CD14-positive monocyte (primary cell): ENCODE results near the gene TRABD2B. TPM values are rescaled to one million over a fixed set of nuclear protein-coding genes. Genes with fewer than 3 reads are reported as not detected.

ENCODE experiments used
- DNase-seq, 3 donors: peaks; one replicate each; pipeline ENCODE4 v3.0.0-alpha.2; 2011 to 2022
- H2AFZ ChIP-seq: 2 replicates; pipeline ENCODE4 v1.6.0; 2012; ENCODE audit warnings: mild to moderate bottlenecking, low read depth, low read length, inconsistent platforms; ENCODE audit not compliant: insufficient read depth, poor library complexity, severe bottlenecking
- H3K27ac ChIP-seq, 2 donors: 1 replicate in 1 of 2; 2 replicates in 1 of 2; pipeline ENCODE4 v1.5.1; 2012 to 2013; ENCODE audit warnings: low read length in 2 of 2, control low read depth in 1 of 2, inconsistent platforms in 1 of 2, low read depth in 1 of 2, mild to moderate bottlenecking in 1 of 2
- H3K27me3 ChIP-seq, 2 donors: one replicate each; pipeline versions ENCODE4 v1.6.0 to v1.6.1; 2011 to 2013; ENCODE audit warnings: low read length in 2 of 2; ENCODE audit not compliant: control insufficient read depth in 2 of 2, insufficient read depth in 2 of 2
- H3K36me3 ChIP-seq, 2 donors: replicated peaks in 1 of 2; 1 replicate in 1 of 2; 2 replicates in 1 of 2; pipeline versions ENCODE4 v1.5.1 to v1.6.1; 2012 to 2013; ENCODE audit warnings: low read length in 2 of 2, control low read depth in 1 of 2, inconsistent platforms in 1 of 2, mild to moderate bottlenecking in 1 of 2; ENCODE audit not compliant: insufficient read depth in 2 of 2, control insufficient read depth in 1 of 2
- H3K4me1 ChIP-seq, 2 donors: 1 replicate in 1 of 2; 2 replicates in 1 of 2; pipeline versions ENCODE4 v1.5.1 to v1.6.1; 2012 to 2013; ENCODE audit warnings: low read length in 2 of 2, control low read depth in 1 of 2, inconsistent platforms in 1 of 2, mild to moderate bottlenecking in 1 of 2, moderate library complexity in 1 of 2; ENCODE audit not compliant: insufficient read depth in 2 of 2, control insufficient read depth in 1 of 2
- H3K4me2 ChIP-seq: replicated peaks from 2 replicates; pipeline ENCODE3; 2012; ENCODE audit warnings: low read length, moderate library complexity, mild to moderate bottlenecking; ENCODE audit not compliant: poor library complexity, severe bottlenecking; ENCODE audit errors: extremely low read depth
- H3K4me3 ChIP-seq, 3 experiments: fragments of 200-600 bp in 1 of 3; sonication (generic) in 1 of 3; replicated peaks in 1 of 3; 1 replicate in 2 of 3; 2 replicates in 1 of 3; pipeline ENCODE4 v1.5.1; 2011 to 2013; ENCODE audit warnings: low read length in 3 of 3, mild to moderate bottlenecking in 3 of 3, control low read depth in 2 of 3, low read depth in 2 of 3, inconsistent platforms in 1 of 3, moderate library complexity in 1 of 3
- H3K79me2 ChIP-seq: 2 replicates; pipeline ENCODE4 v1.6.0; 2012; ENCODE audit warnings: mild to moderate bottlenecking, control low read depth, inconsistent platforms, low read length, moderate library complexity; ENCODE audit not compliant: insufficient read depth
- H3K9ac ChIP-seq: 2 replicates; pipeline ENCODE4 v1.6.0; 2017; ENCODE audit warnings: low read length, mild to moderate bottlenecking; ENCODE audit not compliant: insufficient read depth, poor library complexity, severe bottlenecking
- H3K9me3 ChIP-seq, 2 donors: replicated peaks in 1 of 2; 1 replicate in 1 of 2; 2 replicates in 1 of 2; pipeline versions ENCODE4 v1.5.1 to v1.6.1; 2012 to 2013; ENCODE audit warnings: low read length in 2 of 2, control low read depth in 1 of 2; ENCODE audit not compliant: control insufficient read depth in 1 of 2, insufficient read depth in 1 of 2
- H4K20me1 ChIP-seq: 2 replicates; pipeline ENCODE4 v1.6.0; 2012; ENCODE audit warnings: mild to moderate bottlenecking, low read length, control low read depth, moderate library complexity; ENCODE audit not compliant: insufficient read depth
- H3K27ac Mint-ChIP-seq, 7 donors: one replicate each; pipeline ENCODE4 v1.8.0; 2020; ENCODE audit warnings: mild to moderate bottlenecking in 7 of 7, mixed read lengths in 7 of 7, moderate library complexity in 6 of 7, inconsistent platforms in 2 of 7
- H3K27me3 Mint-ChIP-seq, 3 donors: one replicate each; pipeline ENCODE4 v1.8.0; 2021 to 2022; ENCODE audit warnings: low read depth in 3 of 3, mild to moderate bottlenecking in 3 of 3, mixed read lengths in 3 of 3, moderate library complexity in 3 of 3, inconsistent platforms in 1 of 3
- H3K36me3 Mint-ChIP-seq, 2 donors: one replicate each; pipeline ENCODE4 v1.8.0; 2020; ENCODE audit warnings: mixed read lengths in 2 of 2, inconsistent platforms in 1 of 2, mild to moderate bottlenecking in 1 of 2
- H3K4me1 Mint-ChIP-seq: one replicate; pipeline ENCODE4 v1.8.0; 2020; ENCODE audit warnings: mild to moderate bottlenecking, mixed read lengths
- H3K4me3 Mint-ChIP-seq, 2 donors: one replicate each; pipeline ENCODE4 v1.8.0; 2020; ENCODE audit warnings: mild to moderate bottlenecking in 2 of 2, mixed read lengths in 2 of 2, moderate library complexity in 1 of 2
- H3K9me3 Mint-ChIP-seq, 7 donors: one replicate each; pipeline ENCODE4 v1.8.0; 2020 to 2022; ENCODE audit warnings: mixed read lengths in 7 of 7, mild to moderate bottlenecking in 6 of 7, moderate library complexity in 6 of 7, inconsistent platforms in 2 of 7
- CTCF ChIP-seq: fragments of 200-600 bp; IDR thresholded peaks from one replicate; pipeline ENCODE4 v1.8.0; 2022; ENCODE audit warnings: antibody characterized with exemption, mild to moderate bottlenecking
- WGBS: methylation state at CpG from one replicate; pipeline ENCODE4 v1.1.5; 2013; ENCODE audit warnings: missing lambda C conversion rate; ENCODE audit not compliant: insufficient coverage; 5-methylcytosine and 5-hydroxymethylcytosine counted together
- intact Hi-C, 2 donors: fragments of 100-400 bp; cut with micrococcal nuclease; formaldehyde crosslinking; loops; one replicate each; pipeline versions ENCODE4 v1.15.0 to v1.15.1; 2023
- polyA plus RNA-seq, 3 donors: library from polyadenylated mRNA; depleted of rRNA in 1 of 3; unstranded in 2 of 3; stranded (reverse) in 1 of 3; fragments of 300-500 nt in 2 of 3; fragments of >200 nt in 1 of 3; fragmentation: Illumina TruSeq in 2 of 3; gene quantifications; 1 replicate in 2 of 3; 2 replicates in 1 of 3; pipeline ENCODE4 v1.2.3, GENCODE V29; 2012 to 2021

Gene TRABD2B
- polyA plus RNA-seq, 3 donors: not detected

- Histone ChIP-seq H3K9ac (no peak overlapping the region), H3K79me2 (no peaks in the 10 kb centered on the region), H3K4me2 (no peak overlapping the region), H3K4me3 (no peak overlapping the region), H3K27ac (no peak overlapping the region), H3K4me1 (no peaks in the 10 kb centered on the region), H4K20me1 (no peaks in the 10 kb centered on the region), H2AFZ (no peak overlapping the region), H3K9me3 (no peaks in the 10 kb centered on the region), H3K36me3 (no peaks in the 10 kb centered on the region), H3K27me3 (no peaks in the 10 kb centered on the region)
- Mint-ChIP-seq H3K27ac (no peak overlapping the region), H3K27me3 (peaks cover 2 to 15% (median 8%) of the 10 kb centered on the region in 3 donors), H3K4me3 (no peak overlapping the region), H3K36me3 (no peaks in the 10 kb centered on the region), H3K9me3 (no peaks in the 10 kb centered on the region), H3K4me1 (no peaks in the 10 kb centered on the region)
- intact Hi-C loops: no loop called here
- WGBS: 92% methylated on average over 4 of the region's 4 CpGs
- DNase-seq: no peak
- TF ChIP-seq CTCF: no peak
Observed at GRCh38 chr1:47769983-47770382, 227.2 kb downstream of the TRABD2B start.

- H3K36me3 Mint-ChIP-seq: no peaks in the 10 kb centered on the region
- H3K9me3 Mint-ChIP-seq: no peaks in the 10 kb centered on the region
- H3K27ac Mint-ChIP-seq: no peak overlapping the region
- no peak for TF ChIP-seq CTCF
- Histone ChIP-seq H3K79me2 (no peaks in the 10 kb centered on the region), H3K9ac (no peak overlapping the region), H3K4me3 (no peak overlapping the region), H3K36me3 (no peaks in the 10 kb centered on the region), H2AFZ (no peak overlapping the region), H4K20me1 (no peaks in the 10 kb centered on the region), H3K9me3 (no peaks in the 10 kb centered on the region), H3K4me1 (no peaks in the 10 kb centered on the region), H3K27me3 (no peaks in the 10 kb centered on the region), H3K27ac (no peak overlapping the region), H3K4me2 (no peak overlapping the region)
- intact Hi-C loops: no loop called here
- WGBS: 80% methylated on average over 1 of the region's 3 CpGs
- no peaks in the 10 kb centered on the region for H3K4me1 Mint-ChIP-seq
- H3K27me3 Mint-ChIP-seq: peaks cover 2 to 15% (median 5%) of the 10 kb centered on the region in 3 donors
- no peak for DNase-seq
- H3K4me3 Mint-ChIP-seq: no peak overlapping the region
Observed at GRCh38 chr1:47769295-47769694, 227.9 kb downstream of the TRABD2B start.
